Lung microvascular endothelial cell (primary cell): Measurements from ENCODE around the gene USP9Y. TPM values are rescaled to one million over a fixed set of nuclear protein-coding genes. Genes with fewer than 3 reads are reported as not detected.
"Not testable (repeated sequence)": the region's sequence is repeated elsewhere in the genome, so short reads cannot be mapped to it uniquely, and the experiment has no call there.

Experiments
- DNase-seq, 2 donors: peaks; one replicate each; pipeline versions ENCODE4 v3.0.0 to v3.0.0-alpha.2; 2010; ENCODE audit warnings: low read depth in 2 of 2
- total RNA-seq: library from RNA; depleted of rRNA; stranded (reverse); fragments of >200 nt; gene quantifications from 2 replicates; pipeline ENCODE4 v1.2.1, GENCODE V29; 2014

USP9Y gene, protein sequence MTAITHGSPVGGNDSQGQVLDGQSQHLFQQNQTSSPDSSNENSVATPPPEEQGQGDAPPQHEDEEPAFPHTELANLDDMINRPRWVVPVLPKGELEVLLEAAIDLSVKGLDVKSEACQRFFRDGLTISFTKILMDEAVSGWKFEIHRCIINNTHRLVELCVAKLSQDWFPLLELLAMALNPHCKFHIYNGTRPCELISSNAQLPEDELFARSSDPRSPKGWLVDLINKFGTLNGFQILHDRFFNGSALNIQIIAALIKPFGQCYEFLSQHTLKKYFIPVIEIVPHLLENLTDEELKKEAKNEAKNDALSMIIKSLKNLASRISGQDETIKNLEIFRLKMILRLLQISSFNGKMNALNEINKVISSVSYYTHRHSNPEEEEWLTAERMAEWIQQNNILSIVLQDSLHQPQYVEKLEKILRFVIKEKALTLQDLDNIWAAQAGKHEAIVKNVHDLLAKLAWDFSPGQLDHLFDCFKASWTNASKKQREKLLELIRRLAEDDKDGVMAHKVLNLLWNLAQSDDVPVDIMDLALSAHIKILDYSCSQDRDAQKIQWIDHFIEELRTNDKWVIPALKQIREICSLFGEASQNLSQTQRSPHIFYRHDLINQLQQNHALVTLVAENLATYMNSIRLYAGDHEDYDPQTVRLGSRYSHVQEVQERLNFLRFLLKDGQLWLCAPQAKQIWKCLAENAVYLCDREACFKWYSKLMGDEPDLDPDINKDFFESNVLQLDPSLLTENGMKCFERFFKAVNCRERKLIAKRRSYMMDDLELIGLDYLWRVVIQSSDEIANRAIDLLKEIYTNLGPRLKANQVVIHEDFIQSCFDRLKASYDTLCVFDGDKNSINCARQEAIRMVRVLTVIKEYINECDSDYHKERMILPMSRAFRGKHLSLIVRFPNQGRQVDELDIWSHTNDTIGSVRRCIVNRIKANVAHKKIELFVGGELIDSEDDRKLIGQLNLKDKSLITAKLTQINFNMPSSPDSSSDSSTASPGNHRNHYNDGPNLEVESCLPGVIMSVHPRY (N-terminal part only)
- 13.5 TPM in 1 of 2 replicates, not detected in the other for total RNA-seq

DNA sequence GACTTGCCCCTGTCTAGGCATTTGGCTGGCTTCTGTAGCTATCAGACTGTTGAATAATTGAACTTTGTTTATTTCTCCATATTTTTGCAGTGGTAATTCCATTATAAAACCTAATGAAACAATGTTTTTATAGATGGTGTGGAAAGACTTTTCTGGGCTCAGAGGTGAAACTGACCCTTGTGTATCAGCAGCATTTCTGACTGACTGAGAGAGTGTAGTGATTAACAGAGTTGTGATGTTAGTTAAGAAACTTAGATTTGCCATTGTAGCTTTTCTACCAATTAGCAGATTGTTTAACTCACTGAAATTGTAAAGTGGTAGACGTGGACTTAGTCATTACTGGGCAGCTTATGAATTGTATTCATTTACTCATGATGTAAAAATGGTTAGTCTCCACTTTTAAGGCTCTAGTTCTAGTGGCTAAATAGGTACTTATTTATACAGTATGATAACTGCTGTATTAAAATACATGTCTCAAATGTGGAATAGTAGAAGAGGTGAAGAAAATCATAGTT is at the start of gene USP9Y:
USP9Y (plus strand) TSS at position 51 of the 515 bp plus-strand sequence. CDS start 8,217 bp downstream, outside the sequence.
- no peak for DNase-seq

DNA sequence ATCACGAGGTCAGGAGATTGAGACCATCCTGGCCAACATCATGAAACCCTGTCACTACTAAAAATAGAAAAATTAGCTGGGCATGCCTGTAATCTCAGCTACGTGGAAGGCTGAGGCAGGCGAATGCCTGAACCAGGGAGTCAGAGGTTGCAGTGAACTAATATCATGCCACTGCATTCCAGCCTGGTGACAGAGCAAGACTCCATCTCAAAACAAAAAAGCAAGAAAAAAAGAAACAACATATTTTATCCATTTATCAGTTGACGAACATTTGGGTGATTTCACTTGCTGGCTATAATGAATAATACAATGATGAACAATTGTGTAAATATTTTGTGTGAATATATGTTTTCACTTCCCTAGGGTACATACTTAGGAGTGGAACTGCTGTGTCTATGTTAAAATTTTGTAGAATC is 49.4 kb upstream of the USP9Y start:
- DNase-seq: no peak

DNA sequence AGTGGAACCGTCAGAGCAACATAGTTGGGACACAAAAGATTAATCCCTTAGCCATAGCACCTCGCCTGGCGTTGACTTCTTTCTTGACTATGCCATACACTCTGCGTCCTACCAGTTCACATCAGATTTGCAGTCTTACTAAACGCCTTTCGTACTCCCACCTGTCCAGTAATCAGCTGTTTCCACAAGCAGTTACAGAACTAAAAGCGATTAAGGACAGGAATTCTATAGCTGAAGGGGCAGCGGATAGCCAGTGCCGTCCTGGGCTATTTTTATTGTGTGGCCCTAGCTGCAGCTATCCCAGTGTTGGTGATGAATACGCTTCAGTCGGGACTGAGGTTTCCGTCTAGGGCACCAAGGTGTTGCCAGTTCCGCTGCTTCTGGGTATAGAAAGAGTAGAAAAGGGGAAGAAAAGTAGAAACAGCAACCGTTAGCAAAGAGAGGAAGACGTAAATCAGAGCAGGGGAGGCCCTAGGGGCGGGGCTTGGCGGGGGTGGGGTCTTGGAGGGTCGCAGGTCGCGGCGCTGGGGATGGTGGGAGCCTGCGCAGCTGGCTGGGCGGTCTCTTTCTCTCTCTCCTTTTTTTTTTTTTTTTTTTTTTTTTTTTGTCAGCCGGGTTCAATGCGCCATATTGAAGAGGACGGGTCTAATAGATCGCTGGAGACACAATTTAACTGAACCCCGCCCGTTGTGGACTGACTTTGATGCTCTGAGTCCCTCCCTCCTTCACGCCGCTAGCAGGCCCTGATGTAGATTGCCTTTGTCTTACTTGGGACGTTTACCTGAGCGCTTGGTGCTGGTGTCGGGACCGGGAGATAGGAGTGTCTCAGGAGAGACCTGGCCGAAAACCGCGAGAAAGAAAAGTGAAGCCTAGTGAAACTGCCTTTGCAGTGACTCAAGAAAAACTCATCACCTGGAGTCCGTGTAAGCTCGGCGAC is 39.0 kb upstream of the USP9Y start:
- DNase-seq: no peak

DNA sequence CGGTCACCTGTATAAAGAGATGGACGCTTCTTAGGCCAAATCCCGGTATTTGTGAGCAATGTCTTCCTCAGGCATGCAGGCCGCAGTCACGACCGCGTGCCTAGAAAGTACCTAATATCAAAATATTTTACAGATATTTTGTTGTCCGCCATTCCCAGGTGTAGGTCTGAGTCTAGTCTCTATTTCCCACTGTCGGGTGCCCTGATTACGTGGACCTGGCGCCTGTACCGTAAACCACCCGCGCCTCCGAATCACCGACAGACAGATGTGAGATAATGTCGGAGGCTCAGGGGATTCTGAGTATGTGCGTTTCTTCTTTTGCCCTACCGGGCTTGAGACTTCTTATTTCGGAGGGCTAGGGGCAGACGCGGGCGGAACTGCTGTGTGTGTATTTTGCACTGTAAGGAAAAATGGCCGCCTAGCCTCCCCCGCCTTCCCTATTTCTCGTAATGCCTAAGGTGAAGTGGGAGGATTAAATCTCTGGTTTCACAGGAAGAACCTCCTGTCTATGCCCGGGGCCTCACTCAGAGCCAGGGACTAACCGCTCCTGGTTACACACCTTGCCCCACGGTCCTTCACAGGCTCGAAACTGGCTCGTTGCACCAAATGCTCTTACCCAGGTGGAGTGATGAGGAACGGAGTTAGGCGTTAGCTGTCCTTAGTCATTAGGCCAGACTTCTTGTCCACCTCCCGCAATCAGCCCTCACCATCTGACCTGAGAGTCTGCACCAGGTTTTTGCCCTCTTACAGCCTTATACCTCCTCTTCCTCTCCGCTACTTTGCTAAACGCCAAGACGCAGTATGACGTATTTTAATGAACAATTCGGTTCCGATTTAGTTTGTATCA is 38.1 kb upstream of the USP9Y start:
- DNase-seq: no peak

DNA sequence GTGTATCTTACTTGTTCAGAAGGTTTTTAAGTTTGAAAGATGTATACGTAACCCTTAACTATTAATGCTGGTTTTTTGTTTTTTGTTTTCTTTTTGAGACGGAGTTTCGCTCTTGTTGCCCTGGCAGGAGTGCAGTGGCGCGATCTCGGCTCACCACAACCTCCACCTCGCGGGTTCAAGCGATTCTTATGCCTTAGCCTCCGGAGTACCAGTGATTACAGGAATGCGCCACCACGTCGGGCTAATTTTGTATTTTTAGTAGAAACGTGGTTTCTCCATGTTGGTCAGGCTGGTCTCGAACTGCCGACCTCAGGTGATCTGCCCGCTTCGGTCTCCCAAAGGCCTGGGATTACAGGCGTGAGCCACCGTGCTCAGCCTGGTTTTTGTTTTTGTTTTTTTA is 37.2 kb upstream of the USP9Y start:
- DNase-seq: not testable (repeated sequence)

DNA sequence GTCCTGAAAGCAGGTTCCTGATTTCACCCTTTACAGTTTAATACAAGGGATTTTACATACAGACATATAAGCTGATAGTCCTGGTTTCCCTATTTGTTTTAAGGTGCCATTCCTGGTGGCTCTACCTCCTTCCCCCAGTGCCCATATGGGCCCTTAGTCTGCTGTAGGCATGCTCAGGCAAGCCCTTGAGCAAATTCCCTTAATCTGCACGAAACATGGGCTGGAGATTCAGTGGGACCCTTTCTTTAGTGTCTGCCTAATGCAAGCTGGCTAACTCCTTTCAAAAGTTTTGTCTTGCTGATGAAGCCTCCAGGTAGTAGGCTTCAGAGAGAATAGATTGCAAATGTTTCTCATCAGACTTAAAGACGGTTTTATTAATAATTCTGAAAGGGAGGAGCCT is 22.9 kb upstream of the USP9Y start:
- DNase-seq: no peak

DNA sequence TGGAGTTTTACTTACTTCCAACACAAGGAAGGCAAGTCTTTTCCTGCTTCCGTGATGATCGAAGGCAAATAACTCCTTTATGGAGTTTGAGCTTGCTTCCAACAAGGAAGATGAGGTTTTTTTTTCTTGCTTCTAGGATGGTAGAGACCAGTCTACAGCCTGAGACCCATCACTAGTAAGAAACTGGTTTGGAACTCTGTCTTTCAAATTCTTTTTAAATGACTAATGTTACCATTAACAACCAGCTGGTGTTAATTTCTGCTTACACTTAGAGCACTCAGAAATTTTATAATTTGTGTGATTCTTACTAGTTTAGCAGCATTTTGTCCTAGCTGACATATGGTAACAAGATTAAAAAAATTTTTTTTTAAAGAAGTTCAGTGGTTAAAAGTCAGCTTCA is 19.5 kb upstream of the USP9Y start:
- DNase-seq: no peak

DNA sequence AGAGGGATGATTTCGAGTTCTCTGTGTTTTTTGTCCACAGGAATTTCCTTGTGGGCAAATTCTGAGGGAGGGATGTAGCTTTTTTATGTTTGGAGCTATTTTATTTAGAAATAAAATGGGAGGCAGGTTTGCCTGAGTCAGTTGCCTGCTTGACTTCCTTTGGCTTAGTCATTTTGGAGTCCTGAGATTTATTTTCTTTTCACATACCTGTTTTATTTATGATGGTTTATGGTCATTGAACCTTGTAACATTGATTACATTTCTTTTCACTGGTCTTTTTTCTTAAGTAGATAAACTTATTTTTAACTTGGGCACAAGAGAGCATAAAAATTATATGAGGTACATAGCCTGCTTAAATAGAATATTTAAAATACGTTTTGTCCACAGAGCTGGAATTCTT is 12.7 kb upstream of the USP9Y start:
- no peak for DNase-seq

DNA sequence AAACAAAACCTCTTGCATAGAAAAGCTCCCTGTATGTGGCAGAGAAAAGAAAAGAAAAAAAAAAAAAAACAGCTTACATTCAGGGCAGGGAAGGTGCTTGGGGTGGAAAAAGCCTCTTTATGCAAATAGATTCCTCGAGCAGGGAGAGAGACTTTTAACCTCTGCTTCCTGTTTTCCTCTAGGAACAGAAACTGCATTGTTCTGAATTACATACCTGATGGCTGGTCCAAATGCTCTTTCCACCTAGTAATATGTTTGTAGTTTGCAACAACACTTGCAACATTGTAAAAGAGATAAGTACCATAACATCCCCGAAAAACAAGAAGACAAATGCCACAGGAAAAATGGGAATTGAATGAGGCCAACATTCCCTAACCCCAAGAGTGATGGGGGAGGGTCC is 944 bp upstream of the USP9Y start:
- no peak for DNase-seq

DNA sequence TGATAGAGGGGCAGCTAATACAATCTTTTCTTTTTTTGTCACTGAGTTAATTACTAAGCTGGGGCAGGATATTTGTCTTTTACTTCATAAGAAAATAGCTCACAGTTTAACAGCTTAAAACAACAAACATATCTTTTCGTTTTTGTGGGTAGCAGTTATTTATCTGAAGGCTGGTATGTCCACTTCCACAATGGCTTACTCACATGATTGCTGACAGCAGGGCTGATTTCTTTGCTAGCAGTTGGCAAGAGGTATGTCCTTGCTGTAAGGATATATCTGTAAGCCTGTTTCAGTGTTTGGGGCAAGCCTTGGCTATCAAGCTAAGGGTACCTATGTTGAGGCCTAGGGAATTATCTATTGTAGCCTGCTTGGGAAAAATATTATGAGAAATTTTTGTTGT is 1.1 kb downstream of the USP9Y start:
- no peak for DNase-seq

DNA sequence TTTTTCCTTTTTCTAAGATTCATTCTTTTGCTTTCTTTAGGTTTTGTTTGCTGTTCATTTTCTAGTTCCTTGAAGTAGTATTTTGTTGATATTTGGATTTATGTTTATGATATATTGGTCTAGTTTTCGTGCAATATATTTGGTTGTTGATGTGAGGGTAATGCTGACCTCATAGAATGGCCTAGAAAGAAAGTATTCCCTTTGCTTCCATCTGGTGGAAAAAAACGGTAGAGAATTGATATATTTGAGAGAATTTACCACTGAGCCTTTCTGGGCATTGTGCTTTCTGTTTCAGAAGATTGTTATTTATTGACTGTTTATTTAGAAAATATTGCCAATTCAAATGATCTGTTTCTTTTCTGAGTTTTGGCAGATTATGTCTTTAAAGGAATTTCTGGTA is 9.4 kb downstream of the USP9Y start:
- no peak for DNase-seq

DNA sequence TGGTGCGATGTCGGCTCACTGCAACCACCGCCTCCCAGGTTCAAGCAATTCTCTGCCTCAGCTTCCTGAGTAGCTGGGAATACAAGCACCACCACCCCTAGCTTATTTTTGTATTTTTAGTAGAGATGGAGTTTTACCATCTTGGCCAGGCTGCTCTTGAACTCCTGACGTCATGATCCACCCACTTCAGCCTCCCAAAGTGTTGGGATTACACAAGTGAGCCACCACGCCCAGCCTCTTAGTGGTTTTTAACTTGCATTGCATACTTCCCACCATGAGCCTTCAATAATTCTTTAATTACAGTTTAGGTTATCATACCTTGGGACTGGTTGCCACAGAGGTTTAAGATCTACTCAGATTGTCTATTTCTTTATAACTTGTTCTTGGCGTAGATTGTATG is 14.3 kb downstream of the USP9Y start:
- no peak for DNase-seq

DNA sequence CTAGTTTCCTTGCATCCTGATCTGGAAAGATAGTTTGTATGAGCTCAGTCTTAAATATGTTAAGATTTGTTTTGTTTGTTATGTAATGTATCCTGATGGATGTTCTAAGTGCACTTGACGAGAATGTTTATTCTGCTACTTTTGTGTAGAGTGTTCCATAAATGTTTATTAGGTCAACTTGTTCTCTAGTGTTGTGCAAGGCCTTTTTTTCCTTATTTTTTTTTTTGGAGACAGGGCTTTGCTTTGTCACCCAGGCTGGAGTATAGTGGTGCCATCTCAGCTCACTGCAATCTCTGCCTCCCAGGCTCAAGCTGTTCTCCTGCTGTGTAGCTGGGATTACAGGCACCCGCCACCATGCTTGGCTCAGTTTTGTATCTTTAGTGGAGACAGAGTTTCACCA is 28.7 kb downstream of the USP9Y start:
- no peak for DNase-seq

DNA sequence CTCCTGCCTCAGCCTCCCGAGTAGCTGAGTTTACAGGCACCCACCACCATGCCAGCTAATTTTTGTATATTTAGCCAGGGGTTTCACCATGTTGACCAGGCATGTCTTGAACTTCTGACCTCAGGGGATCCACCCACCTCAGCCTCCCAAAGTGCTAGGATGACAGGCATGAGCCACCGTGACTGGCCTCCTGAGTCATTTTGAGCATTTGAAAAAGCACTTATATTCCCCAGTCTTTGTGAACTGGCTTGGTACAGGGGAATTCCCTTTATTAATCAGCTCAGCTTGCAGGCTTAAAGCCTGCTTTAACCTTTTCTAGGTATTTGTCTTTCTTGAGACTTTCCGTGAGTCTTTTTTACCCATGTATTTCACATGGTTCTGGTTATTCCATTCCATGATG is 32.6 kb downstream of the USP9Y start:
- DNase-seq: no peak

DNA sequence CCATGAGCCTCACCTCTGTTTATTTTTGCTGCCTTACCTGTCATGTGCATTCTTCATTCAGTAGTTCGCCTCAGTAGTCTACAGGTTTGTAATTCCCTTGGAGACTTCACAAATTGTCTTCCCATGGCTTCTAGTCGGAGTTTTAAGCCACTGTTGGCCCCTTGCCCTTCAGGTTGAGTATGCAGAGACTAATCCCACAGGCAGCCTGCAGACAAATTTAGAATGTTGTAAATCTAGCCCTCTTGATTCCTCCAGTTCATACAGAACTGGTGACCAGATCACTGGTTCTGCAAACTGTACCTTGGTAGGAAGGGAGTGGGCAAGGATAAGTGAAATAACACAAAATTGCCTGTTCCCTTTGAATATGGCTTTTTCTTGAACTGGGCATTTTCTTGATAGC is 33.0 kb downstream of the USP9Y start:
- DNase-seq: no peak

DNA sequence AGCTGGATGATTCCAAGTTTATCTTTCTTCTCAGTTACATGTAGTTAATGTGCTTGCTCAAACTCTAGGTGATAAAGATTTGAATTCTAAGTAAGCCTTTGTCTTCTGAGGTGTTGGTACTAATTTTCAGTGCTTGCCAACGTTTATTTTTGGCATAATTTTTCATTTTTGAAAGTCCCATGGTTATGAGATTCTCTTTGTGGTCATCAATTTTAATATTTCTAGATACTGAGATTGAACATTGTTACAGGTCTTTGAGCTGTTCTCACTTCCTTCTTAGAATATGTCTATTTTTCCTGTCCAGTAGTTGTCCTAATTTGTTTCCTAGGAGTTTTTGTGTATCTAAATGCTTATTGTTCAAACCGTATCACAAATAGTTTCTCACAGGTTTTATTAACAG is 40.4 kb downstream of the USP9Y start:
- DNase-seq: no peak

DNA sequence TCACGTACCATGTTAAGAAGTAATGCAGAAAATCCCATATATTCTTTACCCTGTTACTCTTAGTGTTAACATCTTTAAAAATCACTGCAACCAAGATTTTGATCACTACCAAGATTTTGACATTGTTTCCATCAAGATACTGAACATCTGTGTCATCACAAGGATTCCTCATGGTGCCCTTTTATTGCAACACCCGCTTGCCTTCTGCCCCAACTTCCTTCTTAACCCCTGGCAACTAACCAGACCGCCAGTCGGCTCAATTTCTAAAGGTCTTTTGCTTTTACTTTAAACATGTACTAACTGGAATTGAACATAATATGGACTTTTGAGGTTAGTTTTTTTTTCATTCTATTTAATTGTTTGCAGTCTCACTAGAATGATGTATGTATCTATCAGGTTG is 41.7 kb downstream of the USP9Y start:
- no peak for DNase-seq

DNA sequence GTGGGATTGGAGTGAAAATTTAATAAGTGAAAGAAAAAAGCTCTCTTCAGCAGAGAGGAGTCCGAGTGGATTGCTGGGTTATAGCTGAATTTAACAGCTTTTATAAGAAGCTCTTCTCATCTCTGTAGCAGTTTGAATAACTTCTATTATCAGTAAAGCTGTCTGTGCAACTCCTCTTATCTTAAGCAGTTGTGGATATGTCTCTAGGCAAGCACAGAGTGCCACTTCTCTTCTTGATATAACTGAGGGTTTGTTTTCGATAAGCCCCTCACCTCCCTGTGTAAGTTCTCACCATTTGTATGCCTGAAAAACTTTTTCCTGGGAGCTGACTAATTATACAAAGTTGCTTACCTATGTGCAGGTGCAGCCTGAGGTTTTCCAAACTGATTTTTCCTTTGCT is 43.1 kb downstream of the USP9Y start:
- DNase-seq: no peak

DNA sequence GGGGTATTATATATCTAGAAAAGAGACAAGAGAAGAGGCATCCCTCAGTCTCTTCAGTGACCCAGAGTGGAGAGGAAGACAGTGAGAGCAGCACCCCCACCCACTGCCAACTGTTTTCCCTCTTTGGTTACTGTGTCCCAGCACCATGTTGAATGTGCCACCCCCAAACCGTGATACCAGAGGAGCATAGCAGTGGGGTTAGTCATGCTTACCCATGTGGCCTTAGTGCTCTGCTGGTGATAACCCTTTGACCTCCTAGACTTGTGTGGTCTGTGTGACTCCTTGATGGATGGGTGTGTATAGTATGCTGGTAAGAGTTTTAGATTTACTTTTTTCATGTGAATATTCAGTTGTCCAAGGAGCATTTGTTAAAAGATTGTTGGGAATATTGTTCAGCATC is 48.3 kb downstream of the USP9Y start:
- DNase-seq: no peak

DNA sequence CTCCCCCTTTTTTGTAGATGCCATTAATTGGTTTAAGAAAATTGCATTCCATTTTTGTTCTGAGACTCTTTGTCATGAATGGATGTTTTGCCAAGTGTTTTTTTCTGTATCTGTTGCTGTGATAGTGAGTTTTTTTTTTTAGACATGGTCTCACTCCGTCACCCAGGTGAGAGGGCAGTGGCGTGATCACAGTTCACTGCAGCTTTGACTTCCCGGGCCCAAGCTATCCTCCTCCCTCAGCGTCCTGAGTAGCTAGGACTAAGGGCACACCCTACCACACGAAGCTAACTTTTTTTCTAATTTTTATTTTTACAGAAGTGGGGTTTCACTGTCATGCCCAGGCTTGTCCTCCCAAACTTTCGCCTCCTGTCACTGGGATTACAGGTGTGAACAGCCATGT is 51.8 kb downstream of the USP9Y start:
- DNase-seq: no peak
